Keratinocyte (primary cell): ENCODE measurements around the gene DNAH2. TPM values are rescaled to one million over a fixed set of nuclear protein-coding genes. Genes with fewer than 3 reads are reported as not detected.
"Not testable (repeated sequence)": the region's sequence is repeated elsewhere in the genome, so short reads cannot be mapped to it uniquely, and the experiment has no call there.

Experiments
- DNase-seq: peaks from one replicate; pipeline ENCODE4 v3.0.0-alpha.2; 2011; ENCODE audit warnings: low read depth, missing footprints, low spot score
- FAIRE-seq: peaks from 2 replicates; lab custom pipeline; 2011; peaks lifted over from hg19 to GRCh38; lab: Jason Lieb, UNC
- H2AFZ ChIP-seq: 2 replicates; pipeline ENCODE4 v1.6.0; 2012; ENCODE audit warnings: low read length, control low read depth, inconsistent platforms; ENCODE audit not compliant: control insufficient read depth
- H3K27ac ChIP-seq: 2 replicates; pipeline ENCODE4 v1.5.1; 2011; ENCODE audit warnings: low read length; ENCODE audit not compliant: control insufficient read depth, insufficient read depth
- H3K27me3 ChIP-seq: 3 replicates; pipeline ENCODE4 v1.6.0; 2011; ENCODE audit warnings: low read length; ENCODE audit not compliant: control insufficient read depth, insufficient read depth; ENCODE audit errors: extremely low read depth
- H3K36me3 ChIP-seq, 2 experiments: 2 replicates in 1 of 2; 3 replicates in 1 of 2; pipeline ENCODE4 v1.5.1; 2011; ENCODE audit warnings: low read length in 2 of 2, mild to moderate bottlenecking in 1 of 2; ENCODE audit not compliant: control insufficient read depth in 2 of 2, insufficient read depth in 2 of 2; ENCODE audit errors: extremely low read depth in 1 of 2
- H3K4me1 ChIP-seq: 3 replicates; pipeline ENCODE4 v1.5.1; 2011; ENCODE audit warnings: low read length; ENCODE audit not compliant: control insufficient read depth, insufficient read depth; ENCODE audit errors: extremely low read depth
- H3K4me2 ChIP-seq: 3 replicates; pipeline ENCODE4 v1.6.0; 2011; ENCODE audit warnings: low read depth, low read length; ENCODE audit not compliant: control insufficient read depth, insufficient read depth; ENCODE audit errors: extremely low read depth
- H3K4me3 ChIP-seq, 3 experiments: fragments of 200-600 bp in 1 of 3; sonication (generic) in 1 of 3; 2 replicates in 2 of 3; 3 replicates in 1 of 3; pipeline ENCODE4 v1.5.1; 2011 to 2016; ENCODE audit warnings: low read length in 3 of 3, mild to moderate bottlenecking in 3 of 3, control low read depth in 2 of 3, inconsistent platforms in 1 of 3, low read depth in 1 of 3, mixed read lengths in 1 of 3, mixed run types in 1 of 3, moderate library complexity in 1 of 3; ENCODE audit not compliant: control insufficient read depth in 2 of 3, insufficient read depth in 2 of 3; ENCODE audit errors: extremely low read depth in 1 of 3
- H3K79me2 ChIP-seq: 2 replicates; pipeline ENCODE4 v1.6.0; 2012; ENCODE audit warnings: low read length; ENCODE audit not compliant: control insufficient read depth, insufficient read depth
- H3K9ac ChIP-seq: 3 replicates; pipeline ENCODE4 v1.6.0; 2011; ENCODE audit warnings: low read length; ENCODE audit not compliant: control insufficient read depth, insufficient read depth; ENCODE audit errors: extremely low read depth
- H3K9me1 ChIP-seq: 3 replicates; pipeline ENCODE4 v1.6.0; 2011; ENCODE audit warnings: low read length; ENCODE audit not compliant: control insufficient read depth, insufficient read depth; ENCODE audit errors: extremely low read depth
- H3K9me3 ChIP-seq: 2 replicates; pipeline ENCODE4 v1.5.1; 2012; ENCODE audit warnings: low read depth, low read length; ENCODE audit not compliant: control insufficient read depth
- H4K20me1 ChIP-seq: 3 replicates; pipeline ENCODE4 v1.6.0; 2011; ENCODE audit warnings: low read length; ENCODE audit not compliant: control insufficient read depth, insufficient read depth; ENCODE audit errors: extremely low read depth
- EZH2 ChIP-seq: IDR thresholded peaks from one replicate; pipeline ENCODE4 v1.6.1; 2012; ENCODE audit warnings: inconsistent platforms, mild to moderate bottlenecking, low read length, moderate library complexity
- dilution Hi-C: fragments of 300-500 bp; cut with MboI; formaldehyde crosslinking; loops from one replicate; pipeline ENCODE4 v1.7.0; 2020; ENCODE audit warnings: low sequenced_read_pairs; ENCODE audit not compliant: extremely low pct_ligation_motif_present
- polyA plus RNA-seq, 5 experiments: library from polyadenylated mRNA; depleted of rRNA in 3 of 5; stranded (reverse) in 3 of 5; stranded (forward) in 1 of 5; unstranded in 1 of 5; fragments of >200 nt; gene quantifications; 1 replicate in 1 of 5; 2 replicates in 3 of 5; 3 replicates in 1 of 5; pipeline versions ENCODE4 v1.2.1 to v1.2.3, GENCODE V29; 2011 to 2012; ENCODE audit warnings: missing spikeins in 2 of 5, low read depth in 1 of 5, low replicate concordance in 1 of 5
- TF ChIP-seq, protein P1 (sequence below), 3 experiments: IDR thresholded peaks in 1 of 3; conservative IDR thresholded peaks in 1 of 3; optimal IDR thresholded peaks in 1 of 3; 2 replicates in 2 of 3; 3 replicates in 1 of 3; pipeline versions ENCODE3 to v1.5.1; 2011; ENCODE audit warnings: low read length in 3 of 3, mild to moderate bottlenecking in 3 of 3, moderate library complexity in 2 of 3, control low read depth in 1 of 3, inconsistent platforms in 1 of 3; ENCODE audit not compliant: insufficient read depth in 2 of 3; ENCODE audit errors: extremely low read depth in 1 of 3

DNAH2 gene
- polyA plus RNA-seq, 1 donor (not counting 4 experiments of a cell fraction or from before 2014, with no cell fraction given) = 0.13 TPM

DNA sequence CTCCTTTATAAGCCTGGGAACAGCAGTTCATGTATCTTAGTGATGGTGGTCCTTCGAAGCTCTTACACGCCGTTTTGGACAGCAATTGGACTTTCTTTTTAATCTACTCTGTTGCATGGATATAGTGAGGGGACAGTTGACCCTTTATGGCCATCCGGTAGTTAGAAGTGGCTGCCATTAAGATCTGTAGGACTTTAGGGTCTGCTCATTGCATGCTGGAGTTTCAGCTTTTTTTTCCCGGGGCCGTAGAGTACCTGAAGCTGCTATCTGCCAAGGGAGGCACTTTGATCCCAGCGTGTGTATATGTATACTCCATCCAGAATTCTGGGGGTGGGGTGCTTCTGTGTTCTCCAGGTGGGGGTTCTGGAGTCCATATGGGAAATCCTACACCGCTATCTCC lies 141.5 kb downstream of the DNAH2 start:
- no peak overlapping the region for H2AFZ ChIP-seq
- dilution Hi-C loops = no loop called here
- H3K9me1 ChIP-seq = no peaks in the 10 kb centered on the region
- FAIRE-seq (no peak), DNase-seq (no peak)
- H3K9ac ChIP-seq = peak overlapping the region; percentile 79
- H3K79me2 ChIP-seq = peaks cover 25% of the 10 kb centered on the region
- H3K27ac ChIP-seq = peak overlapping the region; percentile 73
- TF ChIP-seq, protein P1, sequence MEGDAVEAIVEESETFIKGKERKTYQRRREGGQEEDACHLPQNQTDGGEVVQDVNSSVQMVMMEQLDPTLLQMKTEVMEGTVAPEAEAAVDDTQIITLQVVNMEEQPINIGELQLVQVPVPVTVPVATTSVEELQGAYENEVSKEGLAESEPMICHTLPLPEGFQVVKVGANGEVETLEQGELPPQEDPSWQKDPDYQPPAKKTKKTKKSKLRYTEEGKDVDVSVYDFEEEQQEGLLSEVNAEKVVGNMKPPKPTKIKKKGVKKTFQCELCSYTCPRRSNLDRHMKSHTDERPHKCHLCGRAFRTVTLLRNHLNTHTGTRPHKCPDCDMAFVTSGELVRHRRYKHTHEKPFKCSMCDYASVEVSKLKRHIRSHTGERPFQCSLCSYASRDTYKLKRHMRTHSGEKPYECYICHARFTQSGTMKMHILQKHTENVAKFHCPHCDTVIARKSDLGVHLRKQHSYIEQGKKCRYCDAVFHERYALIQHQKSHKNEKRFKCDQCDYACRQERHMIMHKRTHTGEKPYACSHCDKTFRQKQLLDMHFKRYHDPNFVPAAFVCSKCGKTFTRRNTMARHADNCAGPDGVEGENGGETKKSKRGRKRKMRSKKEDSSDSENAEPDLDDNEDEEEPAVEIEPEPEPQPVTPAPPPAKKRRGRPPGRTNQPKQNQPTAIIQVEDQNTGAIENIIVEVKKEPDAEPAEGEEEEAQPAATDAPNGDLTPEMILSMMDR (optimal IDR thresholded peaks at IDR 0.05 in 1 of 3, IDR thresholded peaks at IDR 0.05 in 1 of 3, conservative IDR thresholded peaks at IDR 0.05 in 1 of 3; ENCODE audit: extremely low read depth in 1 of 3, insufficient read depth in 2 of 3, low read length in 3 of 3) = no peak
- TF ChIP-seq EZH2 = no peak
- no peaks in the 10 kb centered on the region for H3K27me3 ChIP-seq
- H3K36me3 ChIP-seq = peaks cover 5 to 8% of the 10 kb centered on the region in 2 experiments
- H3K4me2 ChIP-seq = peak overlapping the region; percentile 97
- H4K20me1 ChIP-seq = no peaks in the 10 kb centered on the region
- H3K4me1 ChIP-seq = peaks cover 37% of the 10 kb centered on the region
- peak overlapping the region; percentile 57 to 98 (median 79) for H3K4me3 ChIP-seq
- no peaks in the 10 kb centered on the region for H3K9me3 ChIP-seq

DNA sequence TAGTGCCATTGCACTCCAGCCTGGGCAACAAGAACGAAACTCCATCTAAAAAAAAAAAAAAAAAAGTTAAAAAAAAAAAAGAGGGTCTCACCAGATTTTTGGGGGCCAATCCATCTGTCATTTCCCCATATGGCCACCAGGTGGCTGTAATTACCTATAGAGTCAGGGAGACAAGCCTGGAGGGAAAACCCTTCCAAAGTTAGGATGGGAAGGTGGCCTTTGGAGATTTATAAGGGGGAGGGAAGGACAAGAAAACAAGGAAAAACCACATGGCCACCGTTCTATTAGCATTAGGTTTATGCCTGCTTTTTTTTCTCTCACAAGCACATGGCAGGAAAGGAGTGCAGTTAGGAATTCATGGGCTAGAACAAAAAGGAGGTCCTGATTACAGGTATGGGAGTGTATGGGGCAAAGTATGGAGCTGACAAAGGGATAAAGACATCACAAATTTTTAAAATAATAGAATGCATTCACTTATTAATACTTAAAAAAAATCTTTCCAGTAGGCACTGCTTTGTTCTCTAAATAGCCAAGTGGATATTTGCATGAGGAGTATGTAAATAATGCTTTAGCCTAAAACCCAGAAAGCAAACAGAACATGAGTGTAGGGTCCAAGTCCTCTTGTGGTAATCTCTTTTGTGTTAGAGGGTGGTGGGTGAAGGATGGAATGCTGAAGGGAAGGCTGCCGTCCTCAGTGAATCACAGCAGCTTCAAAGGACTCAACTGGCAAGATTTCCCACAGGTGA lies 145.3 kb downstream of the DNAH2 start:
- H3K27me3 ChIP-seq = no peaks in the 10 kb centered on the region
- H3K4me2 ChIP-seq = no peak overlapping the region
- H3K9me3 ChIP-seq = no peaks in the 10 kb centered on the region
- H3K27ac ChIP-seq = no peak overlapping the region
- FAIRE-seq (no peak), DNase-seq (no peak)
- H4K20me1 ChIP-seq = no peaks in the 10 kb centered on the region
- peaks cover 5 to 8% of the 10 kb centered on the region in 2 experiments for H3K36me3 ChIP-seq
- H3K79me2 ChIP-seq = peaks cover 16% of the 10 kb centered on the region
- dilution Hi-C loops = no loop called here
- H3K9ac ChIP-seq = no peak overlapping the region
- H3K4me1 ChIP-seq = peaks cover 26% of the 10 kb centered on the region
- no peaks in the 10 kb centered on the region for H3K9me1 ChIP-seq
- H2AFZ ChIP-seq = no peak overlapping the region
- TF ChIP-seq, protein P1 (optimal IDR thresholded peaks at IDR 0.05 in 1 of 3, IDR thresholded peaks at IDR 0.05 in 1 of 3, conservative IDR thresholded peaks at IDR 0.05 in 1 of 3; ENCODE audit: extremely low read depth in 1 of 3, insufficient read depth in 2 of 3, low read length in 3 of 3) = peak; percentile 58 to 66 (median 59)
- no peak for TF ChIP-seq EZH2
- no peak overlapping the region for H3K4me3 ChIP-seq

DNA sequence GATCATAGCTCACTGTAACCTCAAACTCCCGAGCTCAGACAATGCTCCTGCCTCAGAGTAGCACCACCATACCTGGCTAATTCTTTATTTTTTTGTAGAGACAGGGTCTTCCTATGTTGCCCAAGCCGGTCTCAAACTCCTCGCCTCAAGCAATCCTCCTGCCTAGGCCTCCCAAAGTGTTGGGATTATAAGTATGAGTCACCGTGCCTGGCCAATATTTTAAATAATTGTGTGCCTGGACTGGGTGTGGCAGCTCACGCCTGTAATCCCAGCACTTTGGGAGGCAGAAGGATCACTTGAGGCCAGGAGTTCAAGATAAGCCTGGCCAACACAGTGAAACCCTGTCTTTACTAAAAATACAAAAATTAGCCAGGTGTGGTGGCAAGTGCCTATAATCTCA lies 146.8 kb downstream of the DNAH2 start:
- H3K27me3 ChIP-seq, FAIRE-seq, H3K27ac ChIP-seq, H3K9me3 ChIP-seq, H3K4me2 ChIP-seq, H3K4me3 ChIP-seq, H3K9me1 ChIP-seq, H3K36me3 ChIP-seq, DNase-seq, H3K79me2 ChIP-seq, H3K9ac ChIP-seq, dilution Hi-C loops, H4K20me1 ChIP-seq, H2AFZ ChIP-seq: not testable (repeated sequence)
- H3K4me1 ChIP-seq = peaks cover 21% of the 10 kb centered on the region
